ENCODE results near the gene FAM98C.

FAM98C gene

DNA sequence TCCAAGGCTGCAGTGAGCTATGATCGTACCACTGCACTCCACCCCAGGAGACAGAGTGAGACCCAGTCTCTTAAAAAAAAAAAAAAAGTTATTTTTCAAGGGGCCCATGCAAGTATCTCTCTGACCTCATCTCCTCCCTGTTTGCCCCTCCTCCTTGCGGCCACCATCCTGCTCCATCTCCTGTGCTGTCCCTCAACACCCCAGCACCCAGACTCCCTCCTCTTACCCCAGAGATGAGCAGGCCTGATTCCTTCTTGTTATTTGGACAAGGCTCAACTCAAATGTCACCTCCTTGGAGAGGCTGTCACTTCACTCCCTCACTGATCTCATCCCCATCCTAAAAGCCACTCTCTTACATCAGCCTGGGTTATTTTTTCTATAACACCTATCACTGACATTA is 35.0 kb downstream of the FAM98C start:
- H2BK15ac ChIP-seq (ENCODE audit: low read depth, poor library complexity, severe bottlenecking) = no peak overlapping the region
- no peak overlapping the region for H3K4me3 ChIP-seq (ENCODE audit: insufficient read depth in 1 of 2, low read depth in 1 of 2, low read length in 2 of 2)
- no peak overlapping the region for H4K8ac ChIP-seq (ENCODE audit: low read length)
- H2BK5ac ChIP-seq (ENCODE audit: low read depth, low read length, poor library complexity, severe bottlenecking) = no peak overlapping the region
- no peaks in the 10 kb centered on the region for H3K79me1 ChIP-seq (replicated peaks; ENCODE audit: low read length, poor library complexity, severe bottlenecking)
- no peak overlapping the region for H3K27ac ChIP-seq (ENCODE audit: low read length, poor library complexity, severe bottlenecking)
- no peak overlapping the region for H4K91ac ChIP-seq (ENCODE audit: low read length)
- H3K9ac ChIP-seq (ENCODE audit: low read length) = no peak overlapping the region
- no peak overlapping the region for H2BK120ac ChIP-seq (ENCODE audit: low read depth, low read length)
- no peak overlapping the region for H2AFZ ChIP-seq (ENCODE audit: low read depth, low read length)
- WGBS = 95% methylated on average over 2 of the region's 2 CpGs
- no peak overlapping the region for H3K4ac ChIP-seq (ENCODE audit: low read depth in 1 of 2, low read length in 2 of 2)
- no peak overlapping the region for H3K14ac ChIP-seq (ENCODE audit: low read length in 2 of 2)
- H3K23ac ChIP-seq (ENCODE audit: low read length in 2 of 2) = no peak overlapping the region
- no peak overlapping the region for H3K18ac ChIP-seq (ENCODE audit: low read depth in 1 of 2, low read length in 2 of 2)
- H3K36me3 ChIP-seq (ENCODE audit: control insufficient read depth in 1 of 2, insufficient read depth in 2 of 2, low read depth in 1 of 2, low read length in 2 of 2) = no peaks in the 10 kb centered on the region
- no peaks in the 10 kb centered on the region for H3K4me1 ChIP-seq (ENCODE audit: control insufficient read depth, insufficient read depth, low read depth, low read length)
- peaks cover 27 to 32% of the 10 kb centered on the region in 2 experiments for H3K27me3 ChIP-seq (ENCODE audit: control insufficient read depth in 1 of 2, insufficient read depth in 1 of 2, low read length in 2 of 2)
- H2AK5ac ChIP-seq (ENCODE audit: low read length, severe bottlenecking) = no peak overlapping the region
- no peaks in the 10 kb centered on the region for H3K9me3 ChIP-seq (ENCODE audit: control insufficient read depth, low read length)
- no peak for DNase-seq
- H3K4me2 ChIP-seq (ENCODE audit: low read length, poor library complexity, severe bottlenecking) = no peak overlapping the region
- H2BK12ac ChIP-seq (ENCODE audit: low read length in 2 of 2) = no peak overlapping the region

DNA sequence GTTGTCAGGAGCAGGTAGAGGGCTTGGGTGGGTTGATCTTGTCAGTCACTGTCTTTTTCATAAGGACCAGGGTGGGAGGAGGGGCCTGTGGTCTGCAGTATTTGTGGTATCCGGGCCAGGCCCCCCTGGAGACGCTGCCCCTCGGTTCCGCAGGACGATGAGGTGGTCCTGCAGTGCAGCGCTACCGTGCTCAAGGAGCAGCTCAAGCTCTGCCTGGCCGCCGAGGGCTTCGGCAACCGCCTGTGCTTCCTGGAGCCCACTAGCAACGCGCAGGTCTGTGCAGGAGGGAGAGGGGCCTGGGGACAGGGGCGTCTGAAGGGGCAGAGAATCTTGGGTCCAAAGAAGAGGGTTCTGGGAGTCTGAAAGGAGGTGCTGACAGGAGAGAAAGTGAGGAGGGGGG is 37.7 kb downstream of the FAM98C start:
- no peak overlapping the region for H3K23ac ChIP-seq (ENCODE audit: low read length in 2 of 2)
- no peak overlapping the region for H4K8ac ChIP-seq (ENCODE audit: low read length)
- H3K9ac ChIP-seq (ENCODE audit: low read length) = no peak overlapping the region
- H2BK12ac ChIP-seq (ENCODE audit: low read length in 2 of 2) = no peak overlapping the region
- no peak overlapping the region for H2BK120ac ChIP-seq (ENCODE audit: low read depth, low read length)
- H3K36me3 ChIP-seq (ENCODE audit: control insufficient read depth in 1 of 2, insufficient read depth in 2 of 2, low read depth in 1 of 2, low read length in 2 of 2) = no peaks in the 10 kb centered on the region
- no peak overlapping the region for H2BK5ac ChIP-seq (ENCODE audit: low read depth, low read length, poor library complexity, severe bottlenecking)
- no peak overlapping the region for H4K91ac ChIP-seq (ENCODE audit: low read length)
- peaks cover 16 to 25% of the 10 kb centered on the region in 2 experiments for H3K27me3 ChIP-seq (ENCODE audit: control insufficient read depth in 1 of 2, insufficient read depth in 1 of 2, low read length in 2 of 2)
- H3K4me2 ChIP-seq (ENCODE audit: low read length, poor library complexity, severe bottlenecking) = no peak overlapping the region
- no peak for DNase-seq
- no peak overlapping the region for H2AK5ac ChIP-seq (ENCODE audit: low read length, severe bottlenecking)
- H2AFZ ChIP-seq (ENCODE audit: low read depth, low read length) = no peak overlapping the region
- no peak overlapping the region for H2BK15ac ChIP-seq (ENCODE audit: low read depth, poor library complexity, severe bottlenecking)
- H3K4me1 ChIP-seq (ENCODE audit: control insufficient read depth, insufficient read depth, low read depth, low read length) = no peaks in the 10 kb centered on the region
- no peaks in the 10 kb centered on the region for H3K9me3 ChIP-seq (ENCODE audit: control insufficient read depth, low read length)
- no peak overlapping the region for H3K4me3 ChIP-seq (ENCODE audit: insufficient read depth in 1 of 2, low read depth in 1 of 2, low read length in 2 of 2)
- no peak overlapping the region for H3K18ac ChIP-seq (ENCODE audit: low read depth in 1 of 2, low read length in 2 of 2)
- 81% methylated on average over 14 of the region's 14 CpGs for WGBS
- H3K79me1 ChIP-seq (replicated peaks; ENCODE audit: low read length, poor library complexity, severe bottlenecking) = no peaks in the 10 kb centered on the region
- H3K4ac ChIP-seq (ENCODE audit: low read depth in 1 of 2, low read length in 2 of 2) = no peak overlapping the region
- no peak overlapping the region for H3K14ac ChIP-seq (ENCODE audit: low read length in 2 of 2)
- no peak overlapping the region for H3K27ac ChIP-seq (ENCODE audit: low read length, poor library complexity, severe bottlenecking)

DNA sequence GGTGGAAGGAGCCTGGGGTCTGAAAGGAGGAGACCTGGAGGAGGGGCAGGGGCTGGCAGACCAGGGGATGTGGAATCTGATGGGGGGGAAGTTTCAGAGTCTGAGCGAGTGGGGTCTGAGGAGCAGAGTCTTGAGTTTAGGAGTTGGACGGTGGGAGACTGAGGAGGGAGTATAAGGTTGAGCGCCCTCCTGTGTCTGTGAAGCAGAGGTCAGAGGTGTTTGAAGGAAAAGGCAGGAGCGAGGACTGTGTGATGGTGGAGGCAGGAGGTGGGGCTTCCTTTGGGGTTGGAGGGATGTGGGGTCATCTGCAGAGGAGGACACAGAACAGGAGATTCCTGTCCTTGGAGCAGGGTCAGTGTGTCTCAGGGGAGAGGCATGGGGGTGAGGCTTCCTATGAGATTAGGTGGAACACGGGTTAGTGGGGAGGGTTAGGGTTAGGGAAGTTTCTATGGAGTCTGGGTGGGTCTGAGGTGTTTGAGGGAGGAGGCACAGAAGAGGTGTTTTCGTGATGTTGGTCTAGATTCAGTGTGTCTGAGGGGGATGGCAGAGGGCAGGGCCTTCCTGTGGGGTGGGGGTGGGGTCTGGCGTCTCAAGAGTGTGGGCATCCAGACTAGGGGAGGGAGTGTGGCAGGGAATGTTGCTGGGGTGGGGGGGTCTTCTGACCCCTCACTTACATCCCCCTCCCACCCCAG is 38.9 kb downstream of the FAM98C start:
- H2BK12ac ChIP-seq (ENCODE audit: low read length in 2 of 2) = no peak overlapping the region
- no peak overlapping the region for H3K9ac ChIP-seq (ENCODE audit: low read length)
- no peak overlapping the region for H3K23ac ChIP-seq (ENCODE audit: low read length in 2 of 2)
- H3K4me2 ChIP-seq (ENCODE audit: low read length, poor library complexity, severe bottlenecking) = no peak overlapping the region
- no peak overlapping the region for H2AFZ ChIP-seq (ENCODE audit: low read depth, low read length)
- H2BK120ac ChIP-seq (ENCODE audit: low read depth, low read length) = no peak overlapping the region
- H3K27me3 ChIP-seq (ENCODE audit: control insufficient read depth in 1 of 2, insufficient read depth in 1 of 2, low read length in 2 of 2) = peaks cover 16 to 25% of the 10 kb centered on the region in 2 experiments
- no peak overlapping the region for H3K18ac ChIP-seq (ENCODE audit: low read depth in 1 of 2, low read length in 2 of 2)
- H4K91ac ChIP-seq (ENCODE audit: low read length) = no peak overlapping the region
- H3K4me1 ChIP-seq (ENCODE audit: control insufficient read depth, insufficient read depth, low read depth, low read length) = no peaks in the 10 kb centered on the region
- H3K27ac ChIP-seq (ENCODE audit: low read length, poor library complexity, severe bottlenecking) = no peak overlapping the region
- H4K8ac ChIP-seq (ENCODE audit: low read length) = no peak overlapping the region
- H2AK5ac ChIP-seq (ENCODE audit: low read length, severe bottlenecking) = no peak overlapping the region
- no peak overlapping the region for H2BK5ac ChIP-seq (ENCODE audit: low read depth, low read length, poor library complexity, severe bottlenecking)
- H3K36me3 ChIP-seq (ENCODE audit: control insufficient read depth in 1 of 2, insufficient read depth in 2 of 2, low read depth in 1 of 2, low read length in 2 of 2) = no peaks in the 10 kb centered on the region
- WGBS = 47% methylated on average over 6 of the region's 7 CpGs
- no peaks in the 10 kb centered on the region for H3K79me1 ChIP-seq (replicated peaks; ENCODE audit: low read length, poor library complexity, severe bottlenecking)
- no peaks in the 10 kb centered on the region for H3K9me3 ChIP-seq (ENCODE audit: control insufficient read depth, low read length)
- no peak overlapping the region for H3K14ac ChIP-seq (ENCODE audit: low read length in 2 of 2)
- H3K4me3 ChIP-seq (ENCODE audit: insufficient read depth in 1 of 2, low read depth in 1 of 2, low read length in 2 of 2) = no peak overlapping the region
- H3K4ac ChIP-seq (ENCODE audit: low read depth in 1 of 2, low read length in 2 of 2) = no peak overlapping the region
- DNase-seq = no peak
- no peak overlapping the region for H2BK15ac ChIP-seq (ENCODE audit: low read depth, poor library complexity, severe bottlenecking)

DNA sequence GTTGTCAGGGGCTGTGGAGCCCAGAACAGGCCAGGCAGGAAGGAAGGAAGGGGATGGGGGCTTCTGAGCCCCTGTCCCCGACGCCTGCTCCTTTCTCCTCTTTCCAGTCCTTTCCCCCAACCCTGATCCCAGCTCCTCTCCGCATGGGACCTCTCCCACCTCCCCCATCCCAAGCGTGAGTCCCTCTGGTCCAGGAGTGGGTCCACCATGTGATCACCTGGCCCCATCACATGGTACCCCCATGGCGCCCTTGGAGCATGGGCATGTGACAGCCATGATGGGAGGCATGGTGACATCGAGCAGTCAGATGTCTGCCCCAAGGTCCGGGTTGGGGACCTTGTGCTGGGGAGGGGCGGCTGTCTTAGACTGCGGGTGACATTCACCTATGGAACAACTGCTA is 39.8 kb downstream of the FAM98C start:
- peaks cover 16 to 25% of the 10 kb centered on the region in 2 experiments for H3K27me3 ChIP-seq (ENCODE audit: control insufficient read depth in 1 of 2, insufficient read depth in 1 of 2, low read length in 2 of 2)
- no peak overlapping the region for H3K9ac ChIP-seq (ENCODE audit: low read length)
- H2AK5ac ChIP-seq (ENCODE audit: low read length, severe bottlenecking) = no peak overlapping the region
- no peak overlapping the region for H2BK12ac ChIP-seq (ENCODE audit: low read length in 2 of 2)
- H3K36me3 ChIP-seq (ENCODE audit: control insufficient read depth in 1 of 2, insufficient read depth in 2 of 2, low read depth in 1 of 2, low read length in 2 of 2) = no peaks in the 10 kb centered on the region
- no peak overlapping the region for H2AFZ ChIP-seq (ENCODE audit: low read depth, low read length)
- no peak overlapping the region for H4K91ac ChIP-seq (ENCODE audit: low read length)
- no peak overlapping the region for H3K4me2 ChIP-seq (ENCODE audit: low read length, poor library complexity, severe bottlenecking)
- no peak overlapping the region for H3K14ac ChIP-seq (ENCODE audit: low read length in 2 of 2)
- H4K8ac ChIP-seq (ENCODE audit: low read length) = no peak overlapping the region
- 88% methylated on average over 7 of the region's 9 CpGs for WGBS
- H3K79me1 ChIP-seq (replicated peaks; ENCODE audit: low read length, poor library complexity, severe bottlenecking) = no peaks in the 10 kb centered on the region
- no peak overlapping the region for H2BK15ac ChIP-seq (ENCODE audit: low read depth, poor library complexity, severe bottlenecking)
- H3K27ac ChIP-seq (ENCODE audit: low read length, poor library complexity, severe bottlenecking) = no peak overlapping the region
- H3K23ac ChIP-seq (ENCODE audit: low read length in 2 of 2) = no peak overlapping the region
- H2BK120ac ChIP-seq (ENCODE audit: low read depth, low read length) = no peak overlapping the region
- no peak overlapping the region for H2BK5ac ChIP-seq (ENCODE audit: low read depth, low read length, poor library complexity, severe bottlenecking)
- no peak overlapping the region for H3K4me3 ChIP-seq (ENCODE audit: insufficient read depth in 1 of 2, low read depth in 1 of 2, low read length in 2 of 2)
- no peak for DNase-seq
- no peak overlapping the region for H3K4ac ChIP-seq (ENCODE audit: low read depth in 1 of 2, low read length in 2 of 2)
- no peaks in the 10 kb centered on the region for H3K4me1 ChIP-seq (ENCODE audit: control insufficient read depth, insufficient read depth, low read depth, low read length)
- H3K9me3 ChIP-seq (ENCODE audit: control insufficient read depth, low read length) = no peaks in the 10 kb centered on the region
- H3K18ac ChIP-seq (ENCODE audit: low read depth in 1 of 2, low read length in 2 of 2) = no peak overlapping the region
